ENCODE results near the gene RYR2. TPM values are rescaled to one million over a fixed set of nuclear protein-coding genes. Genes with fewer than 3 reads are reported as not detected.

RYR2 gene
- total RNA-seq, 4 donors from 2014 or later = 0.20 to 0.60 (median 0.32) TPM

DNA sequence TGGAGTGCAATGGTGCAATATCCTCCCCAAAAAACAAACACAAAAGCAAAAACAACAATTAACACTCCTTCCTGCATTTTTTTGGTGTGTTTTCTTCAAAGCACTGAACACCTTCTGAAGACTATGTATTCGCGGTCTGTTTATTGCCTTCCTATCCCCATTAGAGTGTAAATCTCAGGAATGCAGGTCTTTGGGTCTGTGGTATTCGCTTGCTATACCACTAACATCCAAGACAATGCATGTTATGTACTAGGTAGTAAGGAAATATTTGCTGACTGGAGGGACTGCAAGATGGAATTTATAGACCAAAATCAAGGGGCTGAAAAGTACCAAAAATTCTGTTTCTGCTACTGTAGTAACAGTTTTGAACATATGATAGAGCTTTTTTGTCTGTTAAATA, 299.4 kb downstream of the RYR2 start:
- Histone ChIP-seq H3K4me1 (no peaks in the 10 kb centered on the region), H3K36me3 (no peaks in the 10 kb centered on the region), H3K4me3 (no peak overlapping the region), H3K27ac (no peak overlapping the region), H3K27me3 (no peaks in the 10 kb centered on the region), H3K9me3 (no peaks in the 10 kb centered on the region)
- TF ChIP-seq POLR2A (IDR thresholded peaks at IDR 0.05) = no peak
- no peak for TF ChIP-seq EP300 (IDR thresholded peaks at IDR 0.05)
- TF ChIP-seq, protein P1, sequence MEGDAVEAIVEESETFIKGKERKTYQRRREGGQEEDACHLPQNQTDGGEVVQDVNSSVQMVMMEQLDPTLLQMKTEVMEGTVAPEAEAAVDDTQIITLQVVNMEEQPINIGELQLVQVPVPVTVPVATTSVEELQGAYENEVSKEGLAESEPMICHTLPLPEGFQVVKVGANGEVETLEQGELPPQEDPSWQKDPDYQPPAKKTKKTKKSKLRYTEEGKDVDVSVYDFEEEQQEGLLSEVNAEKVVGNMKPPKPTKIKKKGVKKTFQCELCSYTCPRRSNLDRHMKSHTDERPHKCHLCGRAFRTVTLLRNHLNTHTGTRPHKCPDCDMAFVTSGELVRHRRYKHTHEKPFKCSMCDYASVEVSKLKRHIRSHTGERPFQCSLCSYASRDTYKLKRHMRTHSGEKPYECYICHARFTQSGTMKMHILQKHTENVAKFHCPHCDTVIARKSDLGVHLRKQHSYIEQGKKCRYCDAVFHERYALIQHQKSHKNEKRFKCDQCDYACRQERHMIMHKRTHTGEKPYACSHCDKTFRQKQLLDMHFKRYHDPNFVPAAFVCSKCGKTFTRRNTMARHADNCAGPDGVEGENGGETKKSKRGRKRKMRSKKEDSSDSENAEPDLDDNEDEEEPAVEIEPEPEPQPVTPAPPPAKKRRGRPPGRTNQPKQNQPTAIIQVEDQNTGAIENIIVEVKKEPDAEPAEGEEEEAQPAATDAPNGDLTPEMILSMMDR (IDR thresholded peaks at IDR 0.05) = no peak
- DNase-seq (ENCODE audit: low spot score in 2 of 2) = no peak
- 31 to 42% methylated on average over 3 of the region's 3 CpGs for WGBS, 2 donors

DNA sequence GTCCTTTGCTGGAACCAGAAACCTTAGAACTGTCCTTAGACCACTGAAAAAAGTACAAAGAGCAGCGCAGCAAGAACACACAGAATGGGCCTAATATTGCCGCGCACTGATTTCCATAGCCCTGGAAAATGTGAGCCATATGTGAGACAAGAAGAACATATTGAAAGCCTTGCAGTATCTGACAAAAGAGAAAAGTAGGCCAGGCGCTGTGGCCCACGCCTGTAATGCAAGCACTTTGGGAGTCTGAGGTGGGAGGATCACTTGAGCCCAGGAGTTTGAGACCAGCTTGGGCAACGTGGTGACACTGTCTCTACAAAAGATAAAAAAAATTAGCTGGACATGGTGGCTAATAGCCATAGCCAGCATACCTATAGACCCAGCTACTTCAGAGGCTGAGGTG, 300.7 kb downstream of the RYR2 start:
- no peak for TF ChIP-seq EP300 (IDR thresholded peaks at IDR 0.05)
- TF ChIP-seq, protein P1 (IDR thresholded peaks at IDR 0.05) = no peak
- TF ChIP-seq POLR2A (IDR thresholded peaks at IDR 0.05) = no peak
- no peaks in the 10 kb centered on the region for H3K4me1 ChIP-seq
- H3K27ac ChIP-seq = no peak overlapping the region
- no peaks in the 10 kb centered on the region for H3K36me3 ChIP-seq
- no peaks in the 10 kb centered on the region for H3K27me3 ChIP-seq
- H3K9me3 ChIP-seq = no peaks in the 10 kb centered on the region
- no peak for DNase-seq (ENCODE audit: low spot score in 2 of 2)
- WGBS, 2 donors = 92 to 93% methylated on average over 6 of the region's 6 CpGs
- H3K4me3 ChIP-seq = no peak overlapping the region

DNA sequence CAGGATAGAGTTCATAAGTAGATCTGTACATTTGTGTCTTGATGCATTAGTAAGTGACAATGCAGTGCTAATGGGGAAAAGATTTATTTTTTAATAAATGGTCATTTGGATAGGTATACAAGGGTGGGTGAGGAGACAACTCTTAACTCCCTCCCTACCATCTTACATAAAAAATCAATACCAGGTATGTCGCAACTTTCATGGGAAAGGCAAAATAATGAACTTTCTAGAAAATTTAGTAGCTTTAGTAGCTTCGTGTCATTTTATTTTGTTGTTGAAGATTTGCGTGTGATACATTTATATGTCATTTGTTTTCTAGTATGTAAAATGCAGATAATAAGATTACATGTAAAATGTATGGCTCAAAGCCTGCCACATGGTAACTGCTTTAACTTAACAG, 310.8 kb downstream of the RYR2 start:
- DNase-seq (ENCODE audit: low spot score in 2 of 2) = no peak
- Histone ChIP-seq H3K27me3 (no peaks in the 10 kb centered on the region), H3K36me3 (no peaks in the 10 kb centered on the region), H3K4me1 (no peaks in the 10 kb centered on the region), H3K4me3 (no peak overlapping the region), H3K9me3 (no peaks in the 10 kb centered on the region), H3K27ac (no peak overlapping the region)
- 92 to 95% methylated on average over 3 of the region's 3 CpGs for WGBS, 2 donors
- TF ChIP-seq, protein P1 (IDR thresholded peaks at IDR 0.05) = no peak
- TF ChIP-seq EP300 (IDR thresholded peaks at IDR 0.05) (no peak), POLR2A (IDR thresholded peaks at IDR 0.05) (no peak)

DNA sequence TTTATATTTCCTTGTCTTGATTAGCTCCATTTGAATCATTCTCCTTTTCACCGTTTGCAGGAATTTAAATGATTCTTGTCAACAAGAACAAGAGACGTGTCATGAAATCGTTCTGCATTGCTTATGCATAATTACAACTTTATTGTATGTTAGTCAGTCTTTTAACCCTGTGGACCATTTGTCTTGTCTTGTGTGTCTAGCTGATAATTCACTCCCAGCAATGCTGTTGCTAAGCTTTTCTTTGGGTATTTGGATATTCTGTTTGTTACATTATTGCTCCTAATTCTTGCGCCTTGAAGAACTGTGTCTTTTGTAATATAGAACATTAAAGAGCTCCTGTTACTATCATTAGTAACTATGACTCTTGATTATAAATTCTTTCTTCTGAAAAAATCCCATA, 311.9 kb downstream of the RYR2 start:
- Histone ChIP-seq H3K36me3 (no peaks in the 10 kb centered on the region), H3K4me1 (no peaks in the 10 kb centered on the region), H3K27me3 (no peaks in the 10 kb centered on the region), H3K9me3 (no peaks in the 10 kb centered on the region), H3K27ac (no peak overlapping the region), H3K4me3 (no peak overlapping the region)
- 56 to 66% methylated on average over 4 of the region's 4 CpGs for WGBS, 2 donors
- DNase-seq (ENCODE audit: low spot score in 2 of 2) = no peak
- TF ChIP-seq EP300 (IDR thresholded peaks at IDR 0.05) (no peak), POLR2A (IDR thresholded peaks at IDR 0.05) (no peak)
- TF ChIP-seq, protein P1 (IDR thresholded peaks at IDR 0.05) = no peak

DNA sequence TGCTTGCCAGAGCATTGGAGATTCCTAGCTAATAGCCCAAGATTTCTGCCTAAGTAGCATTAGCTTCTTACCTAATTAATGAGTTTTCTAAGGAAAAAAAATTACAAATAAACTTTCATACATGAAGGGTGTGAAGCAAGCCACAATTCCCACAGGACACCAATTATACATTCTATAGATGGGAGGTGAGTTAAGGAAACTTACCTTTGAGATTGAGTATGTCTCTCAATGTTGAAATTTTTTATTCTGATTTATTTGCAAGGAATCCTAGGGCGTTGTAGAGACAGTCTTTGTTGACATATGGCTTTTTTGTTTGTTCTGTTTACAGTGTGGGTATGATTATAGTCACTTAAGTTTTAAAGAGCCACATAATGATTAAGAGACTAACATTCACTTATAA, 313.0 kb downstream of the RYR2 start:
- no peaks in the 10 kb centered on the region for H3K36me3 ChIP-seq
- no peak for DNase-seq (ENCODE audit: low spot score in 2 of 2)
- H3K27me3 ChIP-seq = no peaks in the 10 kb centered on the region
- 63 to 71% methylated on average over 1 of the region's 1 CpG for WGBS, 2 donors
- H3K4me1 ChIP-seq = no peaks in the 10 kb centered on the region
- TF ChIP-seq, protein P1 (IDR thresholded peaks at IDR 0.05) = no peak
- TF ChIP-seq EP300 (IDR thresholded peaks at IDR 0.05) = no peak
- no peak for TF ChIP-seq POLR2A (IDR thresholded peaks at IDR 0.05)
- no peak overlapping the region for H3K27ac ChIP-seq
- H3K9me3 ChIP-seq = no peaks in the 10 kb centered on the region
- H3K4me3 ChIP-seq = no peak overlapping the region

Data from tibial nerve (tissue), 4 donors.